Hepatocyte (in vitro differentiated cells): ENCODE measurements around the gene CNDP1.

Experiments
- CTCF ChIP-seq: fragments of 200-600 bp; sonication (generic); IDR thresholded peaks from 2 replicates; pipeline ENCODE4 v1.5.1; 2016; ENCODE audit warnings: antibody characterized with exemption, mild to moderate bottlenecking; ENCODE audit not compliant: poor library complexity
- EZH2 ChIP-seq: fragments of 200-600 bp; sonication (generic); IDR thresholded peaks from 2 replicates; pipeline ENCODE4 v1.6.1; 2016; ENCODE audit warnings: antibody characterized with exemption, mild to moderate bottlenecking, borderline replicate concordance
- EZH2phosphoT487 ChIP-seq: fragments of 200-600 bp; sonication (generic); IDR thresholded peaks from one replicate; pipeline ENCODE4 v1.6.1; 2018; ENCODE audit warnings: antibody characterized with exemption, mild to moderate bottlenecking, low read depth, moderate library complexity; ENCODE audit not compliant: unreplicated experiment, severe bottlenecking

GRCh38 chr18:74624466-74624865 lies 90.2 kb downstream of the CNDP1 start:
- TF ChIP-seq CTCF (no peak), EZH2 (no peak), EZH2phosphoT487 (no peak)
